C4-2B (cell line): ENCODE measurements around the gene PDE1A.

Experiments
- CTCF ChIP-seq: fragments of 450-650 bp; conservative IDR thresholded peaks from 2 replicates; pipeline ENCODE4 v1.5.1; 2017; ENCODE audit warnings: mild to moderate bottlenecking
- ZFX ChIP-seq: fragments of 450-650 bp; IDR thresholded peaks from 2 replicates; pipeline ENCODE4 v1.6.1; 2017

- TF ChIP-seq CTCF (no peak), ZFX (no peak)
Observed at GRCh38 chr2:182422864-182423263, 4.0 kb downstream of the PDE1A start.
